Activated CD4-positive, alpha-beta T cell treated with anti-CD3 and anti-CD28 coated beads, Interleukin-2, amount 50 U/mL, for 48 hours (primary cell): ENCODE data around the gene RANGRF.

Experiments used
- DNase-seq, 2 experiments: peaks; one replicate each; pipeline ENCODE4 v3.0.0-alpha.2; 2020

Gene RANGRF

GRCh38 chr17:8315764-8316217 is 27.3 kb downstream of the RANGRF start:
- DNase-seq = no peak

GRCh38 chr17:8318010-8318935 is 29.8 kb downstream of the RANGRF start:
- DNase-seq = no peak

GRCh38 chr17:8320262-8320661 is 31.8 kb downstream of the RANGRF start:
- DNase-seq = no peak

- no peak for DNase-seq
These were observed 32.5 kb downstream of the RANGRF start for GRCh38 chr17:8320990-8321389.

- DNase-seq = no peak
These were observed 33.6 kb downstream of the RANGRF start for GRCh38 chr17:8322061-8322460.

- no peak for DNase-seq
These were observed 35.7 kb downstream of the RANGRF start for GRCh38 chr17:8324132-8324531.

GRCh38 chr17:8324923-8325322 is 36.5 kb downstream of the RANGRF start:
- no peak for DNase-seq

GRCh38 chr17:8326511-8327302 is 38.2 kb downstream of the RANGRF start:
- peak; percentile 38 to 46 for DNase-seq

GRCh38 chr17:8327303-8327649 is 38.8 kb downstream of the RANGRF start:
- no peak for DNase-seq

- no peak for DNase-seq
These were observed 43.7 kb downstream of the RANGRF start for GRCh38 chr17:8332128-8332527.

- DNase-seq = no peak
These were observed 44.2 kb downstream of the RANGRF start for GRCh38 chr17:8332688-8333087.

- DNase-seq = no peak
These were observed 44.8 kb downstream of the RANGRF start for GRCh38 chr17:8333281-8333680.

GRCh38 chr17:8337802-8338752 is 49.6 kb downstream of the RANGRF start:
- no peak for DNase-seq

GRCh38 chr17:8338753-8339140 is 50.3 kb downstream of the RANGRF start:
- DNase-seq = no peak

- no peak for DNase-seq
These were observed 51.1 kb downstream of the RANGRF start, which contains the start of gene ODF4 for GRCh38 chr17:8339540-8339939. Gene ODF4, plus strand, starts transcription at chr17:8339840. Its CDS starts 212 bp downstream, at chr17:8340052.
